Stimulated activated CD4-positive, alpha-beta T cell treated with anti-CD3 and anti-CD28 coated beads, Interleukin-15, amount 100 ng/mL, for 24 hours (primary cell): ENCODE measurements around the gene GRAMD4.

Source experiments
- DNase-seq: peaks from one replicate; pipeline ENCODE4 v3.0.0-alpha.2; 2020

The GRAMD4 gene

DNA sequence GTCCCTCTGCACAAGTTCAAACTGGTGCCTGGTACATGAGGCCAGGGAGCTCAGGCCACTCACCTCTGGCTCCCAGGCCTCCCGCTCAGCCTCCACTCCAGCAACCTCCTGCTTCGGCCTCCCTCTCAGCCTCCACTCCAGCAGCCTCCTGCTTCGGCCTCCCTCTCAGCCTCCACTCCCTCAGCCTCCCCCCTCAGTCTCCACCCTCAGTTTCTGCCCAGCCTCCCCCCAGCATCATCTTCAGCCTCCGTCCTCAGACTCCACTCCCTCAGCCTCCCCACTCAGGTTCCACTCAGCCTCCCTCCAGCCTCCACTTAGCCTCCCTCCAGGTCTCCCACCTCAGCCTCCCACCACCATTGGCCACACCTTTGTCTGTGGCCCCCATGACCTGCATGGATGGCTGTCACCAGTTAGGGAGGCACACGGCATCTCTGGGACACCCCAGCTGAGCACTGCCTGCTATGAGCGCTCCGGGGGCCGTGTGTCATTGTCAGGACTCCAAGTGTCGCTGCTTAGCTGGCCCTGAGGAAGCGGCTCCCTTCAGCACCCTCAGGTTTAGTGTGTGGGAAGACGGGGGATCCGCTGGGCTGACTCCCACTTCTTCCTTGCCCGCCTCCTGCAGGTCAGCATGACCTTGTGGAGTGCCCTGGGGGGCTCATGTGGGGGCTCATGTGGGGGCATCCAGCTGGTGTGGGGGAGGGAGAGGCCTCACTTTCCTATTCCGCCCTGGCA, 39.0 kb downstream of the GRAMD4 start:
- no peak for DNase-seq

- no peak for DNase-seq
These were observed 39.6 kb downstream of the GRAMD4 start for GRCh38 chr22:46659791-46660186.

DNA sequence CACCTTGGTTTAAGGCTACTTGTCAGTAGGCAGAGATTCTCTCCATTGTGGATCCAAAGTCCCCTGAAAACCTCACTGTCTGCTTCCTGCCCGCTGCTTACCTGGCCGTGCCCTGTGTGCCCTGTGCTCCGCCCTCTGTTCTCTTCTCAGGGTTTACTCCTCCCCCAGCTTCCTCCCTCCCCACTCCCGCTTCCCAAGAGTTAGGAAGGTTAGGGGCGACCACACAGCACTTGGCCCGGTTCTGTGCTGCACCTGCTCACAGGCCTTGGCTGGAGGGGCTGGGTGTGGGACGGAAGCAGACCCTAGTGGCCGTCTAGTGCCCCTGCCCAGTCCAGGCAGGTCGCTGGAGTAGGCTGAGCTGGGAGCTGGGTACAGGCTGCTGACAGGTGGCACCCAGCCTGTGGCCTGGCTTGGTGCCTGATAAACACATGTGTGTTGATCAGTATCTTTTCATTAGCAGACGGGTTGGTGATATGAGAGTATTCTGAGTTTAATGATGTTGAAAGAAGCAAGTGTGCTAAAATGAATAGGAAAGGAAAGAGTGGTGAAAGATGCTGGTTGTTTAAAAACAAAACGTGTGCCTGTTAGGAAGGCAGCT, 40.5 kb downstream of the GRAMD4 start:
- DNase-seq, result no peak

- peak; percentile 69 for DNase-seq
These were observed 41.1 kb downstream of the GRAMD4 start for GRCh38 chr22:46661221-46661851.

GRCh38 chr22:46662226-46662625, 42.0 kb downstream of the GRAMD4 start:
- no peak for DNase-seq

GRCh38 chr22:46663001-46663400, 42.8 kb downstream of the GRAMD4 start:
- DNase-seq, result no peak

GRCh38 chr22:46663436-46664100, 43.4 kb downstream of the GRAMD4 start:
- no peak for DNase-seq

GRCh38 chr22:46664301-46664855, 44.2 kb downstream of the GRAMD4 start:
- no peak for DNase-seq

GRCh38 chr22:46665151-46665695, 45.0 kb downstream of the GRAMD4 start:
- no peak for DNase-seq

DNA sequence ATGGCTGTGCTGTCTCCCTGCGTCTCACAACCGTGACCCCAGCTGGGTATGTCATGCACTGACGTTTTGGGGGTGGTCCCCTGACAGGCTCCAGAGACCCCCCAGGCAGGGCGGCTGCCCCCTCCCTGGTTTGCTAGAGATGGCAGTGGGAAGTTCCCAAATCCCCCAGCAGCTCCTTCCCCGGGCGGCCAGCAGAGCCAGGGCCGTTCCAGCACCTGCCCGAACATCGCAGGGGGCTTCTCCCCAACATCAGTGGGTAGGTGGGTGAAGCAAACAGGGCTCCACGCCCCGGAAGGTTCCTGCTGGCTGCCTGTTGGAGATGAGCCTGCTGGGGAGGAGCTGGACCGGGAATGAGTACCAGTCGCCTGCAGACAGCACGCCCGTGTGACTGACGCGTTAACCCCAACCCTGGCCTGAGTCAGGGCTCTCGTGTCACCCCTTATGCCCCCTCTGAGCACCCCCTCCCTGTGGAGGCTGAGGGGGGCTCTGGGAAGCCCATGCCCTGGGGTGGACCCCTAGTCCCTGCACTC, 45.6 kb downstream of the GRAMD4 start:
- no peak for DNase-seq

DNA sequence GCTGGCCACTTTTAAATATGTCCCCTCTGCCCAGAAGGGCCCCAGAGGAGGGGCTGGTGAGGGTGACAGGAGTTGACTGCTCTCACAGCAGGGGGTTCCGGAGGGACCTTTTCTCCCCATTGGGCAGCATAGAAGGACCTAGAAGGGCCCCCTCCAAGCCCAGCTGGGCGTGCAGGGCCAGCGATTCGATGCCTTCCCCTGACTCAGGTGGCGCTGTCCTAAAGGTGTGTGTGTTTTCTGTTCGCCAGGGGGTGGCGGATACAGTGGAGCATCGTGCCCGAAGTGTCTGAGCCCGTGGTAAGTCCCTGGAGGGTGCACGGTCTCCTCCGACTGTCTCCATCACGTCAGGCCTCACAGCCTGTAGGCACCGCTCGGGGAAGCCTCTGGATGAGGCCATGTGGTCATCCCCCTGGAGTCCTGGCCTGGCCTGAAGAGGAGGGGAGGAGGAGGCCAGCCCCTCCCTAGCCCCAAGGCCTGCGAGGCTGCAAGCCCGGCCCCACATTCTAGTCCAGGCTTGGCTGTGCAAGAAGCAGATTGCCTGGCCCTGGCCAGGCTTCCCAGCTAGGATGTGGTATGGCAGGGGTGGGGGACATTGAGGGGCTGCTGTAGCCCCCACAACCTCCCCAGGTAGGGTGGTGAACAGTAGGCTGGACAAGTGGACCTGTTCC, 46.5 kb downstream of the GRAMD4 start:
- no peak for DNase-seq

- DNase-seq, result no peak
These were observed 47.0 kb downstream of the GRAMD4 start for GRCh38 chr22:46667245-46667623.

GRCh38 chr22:46668116-46668515, 47.9 kb downstream of the GRAMD4 start:
- no peak for DNase-seq

DNA sequence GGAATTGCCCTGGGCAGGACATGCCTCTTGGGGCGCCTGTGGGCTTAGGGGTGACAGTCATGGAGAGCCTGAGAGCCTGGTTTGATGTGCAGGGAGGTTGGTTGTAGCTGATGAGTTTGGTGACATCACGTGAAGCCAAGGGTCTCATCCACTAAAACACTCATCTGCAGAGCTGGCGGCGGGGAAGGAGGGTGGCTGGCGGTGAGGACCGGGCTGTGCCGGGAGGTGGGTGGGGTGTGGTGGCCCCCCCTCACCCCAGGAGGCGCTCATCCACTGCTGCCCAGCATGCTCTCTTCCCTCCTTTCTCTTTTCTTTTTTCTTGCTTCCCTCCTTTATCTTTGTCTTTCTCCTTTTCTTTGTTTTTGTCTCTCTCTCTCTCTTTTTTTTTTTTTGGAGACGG, 49.0 kb downstream of the GRAMD4 start:
- DNase-seq, result no peak

GRCh38 chr22:46671824-46672432, 51.7 kb downstream of the GRAMD4 start:
- DNase-seq, result no peak

DNA sequence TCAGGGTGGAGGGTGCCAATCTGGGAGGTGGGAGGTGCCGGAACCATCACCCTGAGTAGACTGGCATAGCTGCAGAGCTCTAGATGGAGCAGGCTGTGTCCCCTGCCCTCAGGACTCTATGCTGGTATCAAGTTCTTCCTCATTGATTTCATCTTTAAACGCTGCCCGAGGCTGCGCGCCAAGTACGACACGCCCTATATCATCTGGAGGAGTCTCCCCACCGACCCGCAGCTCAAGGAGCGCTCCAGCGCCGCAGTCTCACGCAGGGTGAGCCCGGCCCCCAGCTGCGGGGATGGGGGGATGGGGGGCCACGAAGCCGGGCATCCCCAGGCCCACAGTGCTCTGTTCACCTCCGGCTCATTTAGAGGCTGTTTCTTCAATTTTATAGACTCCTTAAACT, 52.5 kb downstream of the GRAMD4 start:
- DNase-seq, result no peak

- DNase-seq, result peak; percentile 41
These were observed 53.0 kb downstream of the GRAMD4 start for GRCh38 chr22:46673205-46673604.

DNA sequence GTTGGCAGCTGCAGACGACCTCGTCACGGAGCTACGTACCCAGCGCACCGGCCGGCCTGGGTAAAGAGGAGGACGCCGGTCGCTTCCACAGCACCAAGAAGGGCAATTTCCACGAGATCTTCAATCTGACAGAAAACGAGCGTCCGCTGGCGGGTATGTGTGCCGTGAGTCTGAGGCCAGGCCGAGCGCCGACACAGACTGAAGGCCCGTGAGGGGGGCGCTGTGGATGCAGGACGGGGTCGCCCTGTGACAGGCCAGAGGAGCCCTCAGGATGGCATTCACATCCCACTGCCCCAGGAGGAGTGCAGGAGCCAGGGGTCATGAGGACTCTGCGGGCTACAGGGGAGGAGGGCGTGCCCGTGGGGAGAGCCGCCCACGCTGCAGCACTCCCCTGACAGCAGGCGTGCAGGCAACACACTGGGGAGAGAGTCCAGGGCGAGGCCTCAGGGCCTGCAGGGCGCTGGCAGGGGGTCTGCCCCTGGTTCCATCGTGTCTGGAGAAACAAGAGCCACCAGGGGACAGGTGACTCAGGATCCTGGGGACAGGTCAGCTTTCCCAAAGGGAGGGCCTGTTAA, 53.6 kb downstream of the GRAMD4 start:
- DNase-seq, result peak; percentile 54

DNA sequence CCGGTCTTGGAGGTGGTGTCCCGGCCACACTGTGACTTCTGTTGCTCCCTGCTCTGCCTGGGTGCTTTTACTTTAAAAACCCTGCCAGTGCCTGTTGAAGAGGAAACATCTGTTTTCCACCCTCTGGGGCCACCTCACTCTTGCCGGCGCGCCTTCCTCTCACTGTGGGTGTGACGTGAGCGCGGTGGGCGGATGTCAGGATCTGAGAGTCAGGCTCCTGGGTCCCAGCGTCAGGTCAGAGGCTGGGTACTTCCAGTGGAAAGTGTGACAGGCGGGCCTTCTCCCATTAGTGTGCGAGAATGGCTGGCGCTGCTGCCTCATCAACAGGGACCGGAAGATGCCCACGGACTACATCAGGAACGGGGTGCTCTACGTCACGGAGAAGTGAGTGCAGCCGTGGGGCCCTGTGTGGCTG, 54.2 kb downstream of the GRAMD4 start:
- DNase-seq, result peak; percentile 99

- DNase-seq, result no peak
These were observed 54.7 kb downstream of the GRAMD4 start for GRCh38 chr22:46674906-46675305.

DNA sequence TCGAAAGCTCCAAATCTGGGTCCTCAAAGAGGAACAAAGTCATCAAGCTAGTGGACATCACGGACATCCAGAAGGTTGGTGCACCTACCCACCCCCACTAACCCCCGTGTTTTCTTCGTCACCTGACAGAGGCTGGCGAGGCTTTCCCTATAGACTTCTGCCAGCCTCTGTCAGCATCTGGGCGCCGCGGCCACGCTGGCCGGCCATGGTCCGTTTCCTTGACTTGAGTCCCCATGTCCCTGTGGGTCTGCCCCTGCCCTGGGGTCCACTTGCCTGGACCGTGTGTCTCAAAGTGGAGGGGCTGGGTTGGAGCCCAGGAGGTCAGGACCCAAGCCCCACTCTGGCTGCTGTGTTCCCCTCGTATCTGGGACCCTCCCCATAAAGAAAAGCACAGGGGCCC, 55.3 kb downstream of the GRAMD4 start:
- DNase-seq, result no peak

DNA sequence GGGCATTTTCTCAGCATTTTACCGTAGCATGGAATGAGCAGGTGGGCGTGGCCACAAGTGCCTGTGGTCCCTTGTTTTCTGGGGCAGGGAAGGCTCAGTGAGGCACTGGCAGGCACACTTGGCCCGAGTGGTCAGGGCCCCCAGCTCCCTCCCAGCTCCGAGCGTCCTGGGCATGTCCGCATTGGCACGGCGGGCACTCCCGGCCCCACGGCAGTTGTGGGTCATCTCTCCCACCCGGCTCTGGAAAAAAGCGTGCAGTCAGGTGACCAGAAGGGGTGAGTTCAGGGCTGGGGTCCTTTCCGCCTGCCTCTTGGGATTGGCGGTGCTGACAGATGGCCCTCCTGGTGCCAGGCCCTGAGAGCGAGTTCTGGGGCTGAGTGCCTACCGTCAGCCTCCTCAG, 55.8 kb downstream of the GRAMD4 start:
- DNase-seq, result no peak
